Testis (tissue), 3 donors: Measurements from ENCODE around the gene FBLN5. TPM values are rescaled to one million over a fixed set of nuclear protein-coding genes. Genes with fewer than 3 reads are reported as not detected.

ENCODE experiments used
- DNase-seq: peaks from one replicate; pipeline ENCODE4 v3.0.0-alpha.2; 2019
- H3K27ac ChIP-seq, 2 donors: fragments of 200-600 bp; sonication (generic); one replicate each; pipeline ENCODE4 v1.5.1; 2019
- H3K27me3 ChIP-seq: fragments of 200-600 bp; sonication (generic); one replicate; pipeline ENCODE4 v1.5.1; 2019
- H3K36me3 ChIP-seq: fragments of 200-600 bp; sonication (generic); one replicate; pipeline ENCODE4 v1.5.1; 2017; ENCODE audit warnings: low read depth; ENCODE audit errors: missing control alignments
- H3K4me1 ChIP-seq: fragments of 200-600 bp; sonication (generic); one replicate; pipeline ENCODE4 v1.5.1; 2019
- H3K4me3 ChIP-seq, 2 donors: fragments of 200-600 bp; sonication (generic); one replicate each; pipeline ENCODE4 v1.5.1; 2017 to 2019
- H3K9me3 ChIP-seq: fragments of 200-600 bp; sonication (generic); one replicate; pipeline ENCODE4 v1.5.1; 2017
- POLR2A ChIP-seq: fragments of 450-650 bp; IDR thresholded peaks from one replicate; pipeline ENCODE4 v1.6.1; 2017; ENCODE audit warnings: antibody characterized with exemption, mild to moderate bottlenecking, moderate library complexity
- WGBS, 2 donors: methylation state at CpG; one replicate each; pipeline ENCODE4 v1.1.5; 2018; 5-methylcytosine and 5-hydroxymethylcytosine counted together
- intact Hi-C: fragments of 100-400 bp; cut with DNase I; formaldehyde crosslinking; loops from one replicate; pipeline ENCODE4 v1.15.1; 2023; ENCODE audit warnings: low total_unique reads
- polyA plus RNA-seq: library from polyadenylated mRNA; stranded (reverse); fragments of 350-450 nt; fragmentation: Illumina TruSeq; extraction: RNeasy Lipid Tissue Mini Kit (QIAGEN cat#74804); gene quantifications from one replicate; pipeline ENCODE4 v1.2.3, GENCODE V29; 2014; ENCODE audit warnings: low read depth, low replicate concordance; ENCODE audit not compliant: insufficient read depth
- total RNA-seq, 2 donors: library from RNA; depleted of rRNA; stranded (reverse); fragments of >200 nt; gene quantifications; one replicate each; pipeline ENCODE4 v1.2.3, GENCODE V29; 2016
- TF ChIP-seq, protein P1 (sequence below), 3 experiments: fragments of 450-650 bp in 2 of 3; fragments of 200-600 bp in 1 of 3; sonication (generic) in 1 of 3; IDR thresholded peaks; one replicate each; pipeline ENCODE4 v1.5.1; 2016 to 2019; ENCODE audit warnings: antibody characterized with exemption in 3 of 3, mild to moderate bottlenecking in 2 of 3, moderate library complexity in 1 of 3

FBLN5 gene
- total and polyA plus RNA-seq, 3 donors from 2014 or later = 88.1 to 118 (median 110) TPM

DNA sequence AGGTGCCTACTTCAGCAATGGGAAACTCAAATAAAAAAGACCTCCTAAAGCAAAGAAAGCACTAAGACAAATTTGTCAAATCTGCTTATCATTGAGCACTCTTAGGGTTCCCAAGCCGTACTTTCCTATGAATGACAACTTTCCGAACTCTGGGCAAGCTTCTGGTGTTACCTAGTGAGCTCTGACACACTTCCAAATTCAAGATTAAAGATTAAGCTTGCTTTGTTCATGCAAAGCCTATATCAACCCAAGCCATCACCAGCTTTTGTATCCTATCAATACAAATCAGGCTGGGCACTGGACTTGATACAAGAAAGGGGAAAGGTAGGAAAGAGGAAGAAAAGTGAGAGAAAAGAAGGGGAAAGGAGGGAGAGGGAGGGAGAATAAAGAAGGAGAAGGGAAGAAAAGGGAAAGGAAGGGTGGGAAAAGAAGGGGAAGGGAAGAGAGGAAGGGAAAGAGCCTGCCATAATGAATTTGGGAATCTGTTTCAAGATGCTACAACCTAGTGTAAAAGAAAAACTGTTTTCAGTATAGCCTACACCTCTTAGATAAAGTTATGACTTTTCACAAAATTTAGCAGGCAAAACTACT, 23.8 kb upstream of the FBLN5 start:
- no peaks in the 10 kb centered on the region for H3K36me3 ChIP-seq
- no peaks in the 10 kb centered on the region for H3K9me3 ChIP-seq
- intact Hi-C loops = no loop called here
- no peaks in the 10 kb centered on the region for H3K4me1 ChIP-seq
- H3K27me3 ChIP-seq = no peaks in the 10 kb centered on the region
- no peak overlapping the region for H3K4me3 ChIP-seq
- WGBS, 2 donors = 94 to 98% methylated on average over 2 of the region's 2 CpGs
- no peak for TF ChIP-seq POLR2A
- TF ChIP-seq, protein P1, sequence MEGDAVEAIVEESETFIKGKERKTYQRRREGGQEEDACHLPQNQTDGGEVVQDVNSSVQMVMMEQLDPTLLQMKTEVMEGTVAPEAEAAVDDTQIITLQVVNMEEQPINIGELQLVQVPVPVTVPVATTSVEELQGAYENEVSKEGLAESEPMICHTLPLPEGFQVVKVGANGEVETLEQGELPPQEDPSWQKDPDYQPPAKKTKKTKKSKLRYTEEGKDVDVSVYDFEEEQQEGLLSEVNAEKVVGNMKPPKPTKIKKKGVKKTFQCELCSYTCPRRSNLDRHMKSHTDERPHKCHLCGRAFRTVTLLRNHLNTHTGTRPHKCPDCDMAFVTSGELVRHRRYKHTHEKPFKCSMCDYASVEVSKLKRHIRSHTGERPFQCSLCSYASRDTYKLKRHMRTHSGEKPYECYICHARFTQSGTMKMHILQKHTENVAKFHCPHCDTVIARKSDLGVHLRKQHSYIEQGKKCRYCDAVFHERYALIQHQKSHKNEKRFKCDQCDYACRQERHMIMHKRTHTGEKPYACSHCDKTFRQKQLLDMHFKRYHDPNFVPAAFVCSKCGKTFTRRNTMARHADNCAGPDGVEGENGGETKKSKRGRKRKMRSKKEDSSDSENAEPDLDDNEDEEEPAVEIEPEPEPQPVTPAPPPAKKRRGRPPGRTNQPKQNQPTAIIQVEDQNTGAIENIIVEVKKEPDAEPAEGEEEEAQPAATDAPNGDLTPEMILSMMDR (IDR thresholded peaks at IDR 0.05) = no peak
- DNase-seq = no peak
- no peak overlapping the region for H3K27ac ChIP-seq

DNA sequence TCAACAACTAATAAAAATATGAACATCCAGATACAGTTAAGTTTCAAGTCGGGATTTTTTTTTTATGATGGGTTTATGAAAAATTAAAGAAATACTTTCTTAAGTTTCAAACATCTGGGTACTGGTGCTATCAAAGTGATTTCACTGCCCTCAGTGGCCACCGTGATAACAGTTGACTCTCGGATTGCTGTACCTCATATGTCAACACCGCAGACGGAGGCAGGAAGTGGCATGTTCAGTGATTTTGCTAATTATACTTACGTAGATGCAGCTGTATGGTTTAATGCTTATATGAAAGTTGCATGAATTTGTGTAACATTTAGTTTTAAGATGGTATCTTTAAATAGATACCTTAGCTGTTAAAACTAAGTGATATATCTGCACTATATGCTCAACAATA, 20.8 kb upstream of the FBLN5 start:
- TF ChIP-seq, protein P1 (IDR thresholded peaks at IDR 0.05) = no peak
- intact Hi-C loops = no loop called here
- peaks cover 8% of the 10 kb centered on the region for H3K4me1 ChIP-seq
- no peaks in the 10 kb centered on the region for H3K9me3 ChIP-seq
- H3K4me3 ChIP-seq = no peak overlapping the region
- no peaks in the 10 kb centered on the region for H3K36me3 ChIP-seq
- 80 to 90% methylated on average over 6 of the region's 6 CpGs for WGBS, 2 donors
- no peak overlapping the region for H3K27ac ChIP-seq
- no peaks in the 10 kb centered on the region for H3K27me3 ChIP-seq
- no peak for DNase-seq

DNA sequence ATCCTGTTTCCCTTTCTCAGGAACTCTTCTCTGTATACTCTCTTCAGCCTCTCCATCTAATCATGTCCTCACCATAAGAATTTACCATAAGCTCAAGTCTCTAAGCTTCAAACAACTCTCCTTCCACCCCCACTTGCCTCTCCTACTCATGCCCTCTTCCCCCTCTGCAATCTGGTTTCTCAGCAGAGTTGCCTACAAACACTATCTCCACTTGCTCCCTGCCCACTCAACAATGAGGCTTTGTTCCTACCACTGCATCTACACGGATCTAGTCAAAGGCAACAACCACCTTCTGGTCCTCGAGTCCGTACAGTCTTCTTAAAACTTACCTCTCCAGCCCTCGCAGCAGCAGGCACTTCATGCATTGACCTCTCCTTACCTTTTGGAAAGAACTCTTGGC, 17.2 kb upstream of the FBLN5 start:
- 62 to 81% methylated on average over 4 of the region's 4 CpGs for WGBS, 2 donors
- peaks cover 14% of the 10 kb centered on the region for H3K4me1 ChIP-seq
- H3K4me3 ChIP-seq = no peak overlapping the region
- TF ChIP-seq, protein P1 (IDR thresholded peaks at IDR 0.05) = no peak
- TF ChIP-seq POLR2A = no peak
- no peak overlapping the region for H3K27ac ChIP-seq
- no peaks in the 10 kb centered on the region for H3K9me3 ChIP-seq
- intact Hi-C loops = no loop called here
- no peaks in the 10 kb centered on the region for H3K36me3 ChIP-seq
- peak; percentile 51 for DNase-seq
- H3K27me3 ChIP-seq = no peaks in the 10 kb centered on the region

DNA sequence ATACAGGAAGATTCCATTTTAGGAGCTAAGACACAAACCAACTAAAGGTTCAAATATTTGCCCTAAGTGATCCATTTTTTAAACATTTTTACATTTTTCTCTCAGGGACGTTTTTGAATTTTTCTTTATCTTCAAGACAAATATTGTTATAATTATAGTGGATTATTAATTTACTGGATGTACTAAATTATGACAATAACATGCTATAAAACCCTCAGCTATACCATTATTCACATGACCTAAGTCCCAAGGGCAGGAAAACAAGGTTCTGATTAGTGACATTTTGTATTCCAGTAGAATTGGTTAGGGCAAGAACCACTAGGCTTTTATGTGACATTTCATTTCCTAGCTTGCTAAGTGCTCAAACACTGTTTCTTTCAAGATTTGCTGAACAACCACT, 16.5 kb upstream of the FBLN5 start:
- no peaks in the 10 kb centered on the region for H3K27me3 ChIP-seq
- no peaks in the 10 kb centered on the region for H3K36me3 ChIP-seq
- DNase-seq = no peak
- intact Hi-C loops = no loop called here
- TF ChIP-seq, protein P1 (IDR thresholded peaks at IDR 0.05) = no peak
- no peak for TF ChIP-seq POLR2A
- WGBS, 2 donors = 20 to 50% methylated on average over 1 of the region's 1 CpG
- H3K4me3 ChIP-seq = no peak overlapping the region
- peaks cover 14% of the 10 kb centered on the region for H3K4me1 ChIP-seq
- H3K27ac ChIP-seq = no peak overlapping the region
- H3K9me3 ChIP-seq = no peaks in the 10 kb centered on the region

DNA sequence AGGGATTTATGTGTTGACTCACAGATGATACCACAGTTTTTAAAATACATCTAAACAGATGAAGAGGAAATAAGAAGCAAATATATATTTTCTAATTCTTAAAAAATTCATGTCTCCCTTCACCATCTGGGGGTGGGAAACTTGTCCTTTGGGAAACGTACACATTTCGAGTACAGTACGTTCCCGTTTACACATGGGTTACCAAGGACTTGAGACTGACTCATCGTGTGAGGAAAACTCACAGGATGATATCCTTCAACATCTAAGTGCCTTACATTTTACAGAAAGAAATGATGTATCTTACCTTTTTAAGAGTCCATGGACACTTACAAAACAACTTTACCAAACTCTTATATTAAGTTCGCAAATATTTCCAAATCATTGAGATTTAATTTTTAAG, 16.0 kb upstream of the FBLN5 start:
- DNase-seq = no peak
- no peak for TF ChIP-seq POLR2A
- TF ChIP-seq, protein P1 (IDR thresholded peaks at IDR 0.05) = no peak
- no peaks in the 10 kb centered on the region for H3K36me3 ChIP-seq
- 42 to 54% methylated on average over 6 of the region's 6 CpGs for WGBS, 2 donors
- no peak overlapping the region for H3K4me3 ChIP-seq
- H3K9me3 ChIP-seq = no peaks in the 10 kb centered on the region
- intact Hi-C loops = no loop called here
- no peaks in the 10 kb centered on the region for H3K27me3 ChIP-seq
- no peak overlapping the region for H3K27ac ChIP-seq
- H3K4me1 ChIP-seq = peaks cover 14% of the 10 kb centered on the region
